A673 (cell line): ENCODE results near the gene PLET1.

ENCODE experiments used
- CTCF ChIP-seq: fragments of 300-800, 200-600 bp; sonication (generic); conservative IDR thresholded peaks from 2 replicates; pipeline ENCODE4 v1.5.1; 2017; ENCODE audit warnings: low read depth, mild to moderate bottlenecking, antibody characterized with exemption, low read length, moderate library complexity, mixed read lengths
- EZH2 ChIP-seq: fragments of 200-600 bp; sonication (generic); IDR thresholded peaks from 2 replicates; pipeline ENCODE4 v1.6.1; 2017; ENCODE audit warnings: borderline replicate concordance, low read depth, mild to moderate bottlenecking, mixed read lengths, antibody characterized with exemption, low read length; ENCODE audit not compliant: poor library complexity, severe bottlenecking

- no peak for TF ChIP-seq CTCF
- no peak for TF ChIP-seq EZH2
Measured at GRCh38 chr11:112297248-112297866, 36.7 kb upstream of the PLET1 start.
